Measurements from ENCODE around the gene ZNF493. TPM values are rescaled to one million over a fixed set of nuclear protein-coding genes. Genes with fewer than 3 reads are reported as not detected.

The ZNF493 gene
- total RNA-seq, 4 donors from 2014 or later = 26.1 to 54.5 (median 44.3) TPM

DNA sequence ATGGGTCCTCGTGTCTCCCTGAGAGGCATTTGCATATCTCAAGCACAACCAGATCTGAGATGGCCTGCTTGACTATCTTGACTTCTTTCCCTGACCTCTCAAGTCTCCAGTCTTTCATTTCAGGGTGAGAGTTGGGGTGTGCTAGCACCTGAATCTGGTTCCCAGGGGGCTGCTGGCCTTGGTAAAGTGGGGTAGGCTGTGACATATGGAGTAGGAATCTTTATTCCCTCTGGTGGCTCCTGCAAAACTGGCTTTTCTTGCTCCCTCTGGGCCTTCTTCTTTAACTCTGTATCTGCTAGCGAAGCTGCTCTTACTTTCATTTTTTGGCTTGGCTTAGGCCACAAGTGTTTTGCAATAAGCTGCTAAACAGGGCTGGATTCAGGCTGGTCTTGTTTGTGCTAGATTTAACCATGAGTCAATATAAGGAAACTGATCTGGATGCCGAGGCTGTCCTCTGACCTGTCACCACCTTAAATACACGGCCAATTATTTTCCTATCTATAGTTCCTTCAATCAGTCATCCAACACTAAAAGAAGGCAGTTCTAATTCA is 42.3 kb downstream of the ZNF493 start:
- H3K36me3 ChIP-seq = no peaks in the 10 kb centered on the region
- no peaks in the 10 kb centered on the region for H3K4me1 ChIP-seq
- TF ChIP-seq POLR2A (IDR thresholded peaks at IDR 0.05) (no peak), CTCF (IDR thresholded peaks at IDR 0.05) (no peak)
- no peak overlapping the region for H3K4me3 ChIP-seq
- no peaks in the 10 kb centered on the region for H3K27me3 ChIP-seq
- peaks cover 0 to 14% (median 2%) of the 10 kb centered on the region in 4 donors for H3K9me3 ChIP-seq
- DNase-seq = no peak
- H3K27ac ChIP-seq = no peak overlapping the region

DNA sequence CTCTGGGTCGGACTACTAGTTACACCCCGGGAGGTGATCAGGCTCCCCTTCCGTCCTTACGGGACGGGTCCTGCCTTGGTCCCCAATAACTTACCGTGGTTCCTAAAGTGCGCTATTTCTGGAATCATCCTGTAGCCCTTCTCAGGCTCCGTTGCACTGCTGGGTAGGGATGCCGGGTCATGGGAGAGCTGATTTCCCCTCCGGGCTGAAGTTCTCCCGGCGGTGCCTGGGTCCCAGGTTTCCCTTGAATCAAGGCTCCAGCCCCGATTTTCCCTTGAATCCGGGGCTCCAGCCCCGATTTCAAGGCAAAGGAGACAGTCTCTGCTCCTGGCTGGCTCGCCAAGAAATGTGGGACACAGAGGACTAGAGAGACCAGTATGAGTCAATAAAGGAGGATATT is 43.4 kb downstream of the ZNF493 start:
- H3K27ac ChIP-seq = no peak overlapping the region
- peaks cover 0 to 13% (median 2%) of the 10 kb centered on the region in 4 donors for H3K9me3 ChIP-seq
- TF ChIP-seq CTCF (IDR thresholded peaks at IDR 0.05) = no peak
- no peak for TF ChIP-seq POLR2A (IDR thresholded peaks at IDR 0.05)
- H3K36me3 ChIP-seq = no peaks in the 10 kb centered on the region
- H3K4me3 ChIP-seq = no peak overlapping the region
- H3K27me3 ChIP-seq = no peaks in the 10 kb centered on the region
- no peaks in the 10 kb centered on the region for H3K4me1 ChIP-seq
- no peak for DNase-seq

- Histone ChIP-seq H3K4me3 (no peak overlapping the region), H3K36me3 (no peaks in the 10 kb centered on the region), H3K27ac (no peak overlapping the region), H3K4me1 (no peaks in the 10 kb centered on the region), H3K27me3 (no peaks in the 10 kb centered on the region), H3K9me3 (peaks cover 0 to 10% (median 0%) of the 10 kb centered on the region in 4 donors)
- TF ChIP-seq POLR2A (IDR thresholded peaks at IDR 0.05) (no peak), CTCF (IDR thresholded peaks at IDR 0.05) (no peak)
- no peak for DNase-seq
Measured at GRCh38 chr19:21451187-21451586, 54.3 kb downstream of the ZNF493 start.

GRCh38 chr19:21454901-21455300 is 58.0 kb downstream of the ZNF493 start:
- Histone ChIP-seq H3K4me3 (no peak overlapping the region), H3K9me3 (peaks cover 0 to 10% (median 2%) of the 10 kb centered on the region in 4 donors), H3K27ac (no peak overlapping the region), H3K4me1 (no peaks in the 10 kb centered on the region), H3K36me3 (no peaks in the 10 kb centered on the region), H3K27me3 (no peaks in the 10 kb centered on the region)
- no peak for TF ChIP-seq CTCF (IDR thresholded peaks at IDR 0.05)
- no peak for TF ChIP-seq POLR2A (IDR thresholded peaks at IDR 0.05)
- DNase-seq = no peak

GRCh38 chr19:21460686-21461085 is 63.8 kb downstream of the ZNF493 start:
- no peak for TF ChIP-seq POLR2A (IDR thresholded peaks at IDR 0.05)
- no peak for TF ChIP-seq CTCF (IDR thresholded peaks at IDR 0.05)
- H3K9me3 ChIP-seq = peaks cover 0 to 9% (median 2%) of the 10 kb centered on the region in 4 donors
- no peaks in the 10 kb centered on the region for H3K36me3 ChIP-seq
- H3K27ac ChIP-seq = no peak overlapping the region
- H3K4me3 ChIP-seq = no peak overlapping the region
- no peaks in the 10 kb centered on the region for H3K27me3 ChIP-seq
- no peak for DNase-seq
- no peaks in the 10 kb centered on the region for H3K4me1 ChIP-seq

DNA sequence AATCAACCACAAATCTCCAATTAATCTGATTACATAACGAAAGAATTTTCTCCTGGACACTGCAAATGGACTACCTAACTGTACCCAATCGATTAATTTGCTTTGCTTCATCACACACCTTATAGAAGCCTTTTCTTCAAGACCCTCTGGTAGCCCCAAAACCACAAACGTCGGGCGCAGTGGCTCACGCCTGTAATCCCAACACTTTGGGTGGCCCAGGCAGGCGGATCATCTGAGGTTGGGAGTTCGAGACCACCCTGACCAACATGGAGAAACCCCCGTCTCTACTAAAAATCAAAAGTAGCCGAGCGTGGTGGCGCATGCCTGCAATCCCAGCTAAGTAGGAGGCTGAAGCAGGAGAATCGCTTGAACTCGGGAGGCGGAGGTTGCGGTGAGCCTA is 65.6 kb downstream of the ZNF493 start:
- Histone ChIP-seq H3K4me3 (no peak overlapping the region), H3K27ac (no peak overlapping the region), H3K36me3 (no peaks in the 10 kb centered on the region), H3K9me3 (peaks cover 0 to 9% (median 2%) of the 10 kb centered on the region in 4 donors), H3K27me3 (no peaks in the 10 kb centered on the region), H3K4me1 (no peaks in the 10 kb centered on the region)
- no peak for DNase-seq
- TF ChIP-seq CTCF (IDR thresholded peaks at IDR 0.05) (no peak), POLR2A (IDR thresholded peaks at IDR 0.05) (no peak)
